ENCODE results near the gene ZAP70. TPM values are rescaled to one million over a fixed set of nuclear protein-coding genes. Genes with fewer than 3 reads are reported as not detected.

Gene ZAP70
- total RNA-seq, 1 donor from 2014 or later: 3.7 TPM

GRCh38 chr2:97788986-97789644, 75.7 kb downstream of the ZAP70 start:
- DNase-seq: no peak

Small RNA genes within 50 kb of the gene (small RNA-seq; reads per million reads assigned to genes)
- gene RNU4-8P (ENCODE audit: low replicate concordance): 0.35 reads per million, percentile 60 among the genes with 10 or more reads in this experiment

Other genes starting within 250 kb of the ZAP70 start
- gene ANKRD36B, start 123.7 kb upstream of the ZAP70 start, total RNA-seq: 91.8 TPM
- gene COX5B, start 67.5 kb upstream of the ZAP70 start, total RNA-seq: 344 TPM
- 48.8 TPM for gene ACTR1B, start 49.5 kb upstream of the ZAP70 start, total RNA-seq
- 8.5 TPM for gene C2orf92, start 43.9 kb upstream of the ZAP70 start, total RNA-seq